ENCODE measurements around the gene CRACDL.
"Not testable (repeated sequence)": the region's sequence is repeated elsewhere in the genome, so short reads cannot be mapped to it uniquely, and the experiment has no call there.

CRACDL gene

GRCh38 chr2:98880266-98881152, 55.5 kb downstream of the CRACDL start:
- no peak overlapping the region for H3K4me3 ChIP-seq (ENCODE audit: low read depth, low read length)
- peak; percentile 39 for TF ChIP-seq CTCF (IDR thresholded peaks at IDR 0.05; ENCODE audit: control insufficient read depth, extremely low read depth, insufficient read depth)
- no peak for DNase-seq (ENCODE audit: low read depth)

GRCh38 chr2:98877658-98878057, 58.4 kb downstream of the CRACDL start:
- H3K4me3 ChIP-seq (ENCODE audit: low read depth, low read length); DNase-seq (ENCODE audit: low read depth): not testable (repeated sequence)

GRCh38 chr2:98876741-98877140, 59.3 kb downstream of the CRACDL start:
- no peak overlapping the region for H3K4me3 ChIP-seq (ENCODE audit: low read depth, low read length)
- DNase-seq (ENCODE audit: low read depth) = no peak
- no peak for TF ChIP-seq CTCF (IDR thresholded peaks at IDR 0.05; ENCODE audit: control insufficient read depth, extremely low read depth, insufficient read depth)

GRCh38 chr2:98875746-98876145, 60.3 kb downstream of the CRACDL start:
- DNase-seq (ENCODE audit: low read depth) = no peak
- no peak overlapping the region for H3K4me3 ChIP-seq (ENCODE audit: low read depth, low read length)
- no peak for TF ChIP-seq CTCF (IDR thresholded peaks at IDR 0.05; ENCODE audit: control insufficient read depth, extremely low read depth, insufficient read depth)

GRCh38 chr2:98875081-98875728, 60.8 kb downstream of the CRACDL start:
- no peak overlapping the region for H3K4me3 ChIP-seq (ENCODE audit: low read depth, low read length)
- TF ChIP-seq CTCF (IDR thresholded peaks at IDR 0.05; ENCODE audit: control insufficient read depth, extremely low read depth, insufficient read depth) = no peak
- DNase-seq (ENCODE audit: low read depth) = no peak

GRCh38 chr2:98874186-98874689, 61.8 kb downstream of the CRACDL start:
- no peak overlapping the region for H3K4me3 ChIP-seq (ENCODE audit: low read depth, low read length)
- no peak for TF ChIP-seq CTCF (IDR thresholded peaks at IDR 0.05; ENCODE audit: control insufficient read depth, extremely low read depth, insufficient read depth)
- DNase-seq (ENCODE audit: low read depth) = no peak

GRCh38 chr2:98872526-98872925, 63.5 kb downstream of the CRACDL start:
- DNase-seq (ENCODE audit: low read depth) = no peak
- no peak overlapping the region for H3K4me3 ChIP-seq (ENCODE audit: low read depth, low read length)
- TF ChIP-seq CTCF (IDR thresholded peaks at IDR 0.05; ENCODE audit: control insufficient read depth, extremely low read depth, insufficient read depth) = no peak

Data from LNCaP clone FGC (cell line).